Neutrophil (primary cell): ENCODE data around the gene VEGFC.

Experiments
- H3K27ac ChIP-seq: fragments of 200-600 bp; sonication (generic); 2 replicates; pipeline ENCODE4 v1.5.1; 2016; ENCODE audit warnings: mild to moderate bottlenecking, moderate library complexity
- H3K27me3 ChIP-seq: fragments of 200-600 bp; sonication (generic); 2 replicates; pipeline ENCODE4 v1.6.0; 2016; ENCODE audit warnings: mild to moderate bottlenecking
- H3K36me3 ChIP-seq: fragments of 200-600 bp; sonication (generic); 2 replicates; pipeline ENCODE4 v1.5.1; 2017
- H3K4me1 ChIP-seq, 2 experiments: fragments of 200-600 bp in 1 of 2; sonication (generic) in 1 of 2; 1 replicate in 1 of 2; 2 replicates in 1 of 2; pipeline versions ENCODE4 v1.5.1 to v1.6.1; 2013 to 2016; ENCODE audit warnings: low read depth in 1 of 2, low read length in 1 of 2, mild to moderate bottlenecking in 1 of 2, moderate library complexity in 1 of 2; ENCODE audit not compliant: control insufficient read depth in 1 of 2, insufficient read depth in 1 of 2
- H3K4me3 ChIP-seq, 2 experiments: fragments of 200-600 bp in 1 of 2; sonication (generic) in 1 of 2; 1 replicate in 1 of 2; 2 replicates in 1 of 2; pipeline ENCODE4 v1.5.1; 2013 to 2016; ENCODE audit warnings: low read depth in 1 of 2, low read length in 1 of 2, mild to moderate bottlenecking in 1 of 2, moderate library complexity in 1 of 2
- H3K9me3 ChIP-seq: fragments of 200-600 bp; sonication (generic); 2 replicates; pipeline ENCODE4 v1.5.1; 2016
- TF ChIP-seq, protein P1 (sequence below): fragments of 200-600 bp; sonication (generic); IDR thresholded peaks from 2 replicates; pipeline ENCODE4 v1.5.1; 2016; ENCODE audit warnings: antibody characterized with exemption

Gene VEGFC

DNA sequence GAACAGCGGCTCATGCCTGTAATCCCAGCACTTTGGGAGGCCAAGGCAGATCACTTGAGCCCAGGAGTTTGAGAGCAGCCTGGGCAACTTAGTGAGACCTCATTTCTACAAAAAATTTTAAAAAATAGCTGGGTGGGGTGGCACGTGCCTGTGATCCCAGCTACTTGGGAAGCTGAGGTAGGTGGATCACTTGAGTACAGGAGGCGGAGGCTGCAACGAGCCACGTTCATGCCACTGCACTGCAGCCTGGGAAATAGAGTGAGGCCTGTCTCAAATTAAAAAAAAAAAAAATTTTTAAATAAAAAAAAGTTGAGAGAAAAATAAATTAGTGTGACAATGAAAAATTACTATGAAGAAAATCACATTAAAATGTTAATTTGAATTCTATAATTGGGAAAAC lies 10.5 kb downstream of the VEGFC start:
- no peak overlapping the region for H3K27ac ChIP-seq
- H3K4me3 ChIP-seq = no peak overlapping the region
- no peaks in the 10 kb centered on the region for H3K27me3 ChIP-seq
- no peaks in the 10 kb centered on the region for H3K4me1 ChIP-seq
- no peaks in the 10 kb centered on the region for H3K9me3 ChIP-seq
- TF ChIP-seq, protein P1, sequence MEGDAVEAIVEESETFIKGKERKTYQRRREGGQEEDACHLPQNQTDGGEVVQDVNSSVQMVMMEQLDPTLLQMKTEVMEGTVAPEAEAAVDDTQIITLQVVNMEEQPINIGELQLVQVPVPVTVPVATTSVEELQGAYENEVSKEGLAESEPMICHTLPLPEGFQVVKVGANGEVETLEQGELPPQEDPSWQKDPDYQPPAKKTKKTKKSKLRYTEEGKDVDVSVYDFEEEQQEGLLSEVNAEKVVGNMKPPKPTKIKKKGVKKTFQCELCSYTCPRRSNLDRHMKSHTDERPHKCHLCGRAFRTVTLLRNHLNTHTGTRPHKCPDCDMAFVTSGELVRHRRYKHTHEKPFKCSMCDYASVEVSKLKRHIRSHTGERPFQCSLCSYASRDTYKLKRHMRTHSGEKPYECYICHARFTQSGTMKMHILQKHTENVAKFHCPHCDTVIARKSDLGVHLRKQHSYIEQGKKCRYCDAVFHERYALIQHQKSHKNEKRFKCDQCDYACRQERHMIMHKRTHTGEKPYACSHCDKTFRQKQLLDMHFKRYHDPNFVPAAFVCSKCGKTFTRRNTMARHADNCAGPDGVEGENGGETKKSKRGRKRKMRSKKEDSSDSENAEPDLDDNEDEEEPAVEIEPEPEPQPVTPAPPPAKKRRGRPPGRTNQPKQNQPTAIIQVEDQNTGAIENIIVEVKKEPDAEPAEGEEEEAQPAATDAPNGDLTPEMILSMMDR = no peak
- H3K36me3 ChIP-seq = no peaks in the 10 kb centered on the region

DNA sequence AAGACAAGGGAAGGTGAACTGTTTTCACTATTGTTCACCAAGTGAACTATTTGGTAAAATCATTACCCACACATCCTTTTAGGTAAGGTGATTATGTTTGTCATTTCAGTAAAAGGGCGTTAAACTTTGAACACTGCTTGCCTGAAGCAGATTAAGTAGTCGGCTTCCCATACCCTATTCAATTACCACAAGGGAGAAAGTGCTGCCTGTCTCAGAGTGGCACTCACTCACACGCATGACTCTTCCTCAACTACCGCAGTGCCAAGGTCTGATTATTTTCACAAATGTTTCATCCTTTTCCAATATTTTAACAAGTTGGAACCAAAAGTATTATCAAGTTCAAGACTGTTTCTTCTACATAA lies 11.0 kb downstream of the VEGFC start:
- H3K36me3 ChIP-seq = no peaks in the 10 kb centered on the region
- TF ChIP-seq, protein P1 = no peak
- no peak overlapping the region for H3K4me3 ChIP-seq
- no peaks in the 10 kb centered on the region for H3K4me1 ChIP-seq
- H3K27ac ChIP-seq = no peak overlapping the region
- H3K9me3 ChIP-seq = no peaks in the 10 kb centered on the region
- no peaks in the 10 kb centered on the region for H3K27me3 ChIP-seq

DNA sequence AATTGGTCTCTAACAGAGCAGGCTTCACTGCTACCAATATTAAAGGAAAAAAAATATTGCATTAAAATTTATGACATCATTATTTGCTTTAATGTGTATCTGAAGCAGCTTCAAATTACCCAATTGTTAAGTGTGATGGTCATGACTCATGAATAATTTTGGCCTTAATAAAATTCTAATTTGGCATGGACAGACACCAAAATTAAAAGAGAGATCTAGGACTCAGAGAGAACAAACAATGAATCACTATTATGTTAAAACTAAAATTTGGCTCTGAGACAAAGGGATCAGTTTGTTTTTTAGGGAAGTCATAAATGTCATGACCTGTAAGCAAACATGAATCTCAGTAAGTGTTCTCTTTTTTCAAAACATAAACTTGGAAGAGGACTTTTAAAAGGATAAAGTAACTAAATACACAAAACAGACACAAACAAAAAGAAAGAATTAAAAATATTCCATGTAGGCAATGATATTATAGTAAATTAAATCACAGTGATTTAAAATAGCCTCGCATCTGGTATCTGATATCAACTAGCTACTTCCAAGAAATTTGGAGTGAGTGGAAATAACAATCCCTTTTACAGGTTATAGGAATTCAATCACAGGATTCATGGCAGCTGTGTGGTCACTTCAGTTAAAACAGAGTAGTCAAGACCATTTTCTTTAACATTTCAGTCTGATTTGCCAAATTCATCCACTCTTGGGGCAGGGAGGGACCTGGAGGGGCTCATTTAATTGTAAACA lies 11.6 kb downstream of the VEGFC start:
- no peak overlapping the region for H3K4me3 ChIP-seq
- H3K36me3 ChIP-seq = no peaks in the 10 kb centered on the region
- no peaks in the 10 kb centered on the region for H3K9me3 ChIP-seq
- H3K4me1 ChIP-seq = no peaks in the 10 kb centered on the region
- H3K27me3 ChIP-seq = no peaks in the 10 kb centered on the region
- TF ChIP-seq, protein P1 = no peak
- H3K27ac ChIP-seq = no peak overlapping the region

DNA sequence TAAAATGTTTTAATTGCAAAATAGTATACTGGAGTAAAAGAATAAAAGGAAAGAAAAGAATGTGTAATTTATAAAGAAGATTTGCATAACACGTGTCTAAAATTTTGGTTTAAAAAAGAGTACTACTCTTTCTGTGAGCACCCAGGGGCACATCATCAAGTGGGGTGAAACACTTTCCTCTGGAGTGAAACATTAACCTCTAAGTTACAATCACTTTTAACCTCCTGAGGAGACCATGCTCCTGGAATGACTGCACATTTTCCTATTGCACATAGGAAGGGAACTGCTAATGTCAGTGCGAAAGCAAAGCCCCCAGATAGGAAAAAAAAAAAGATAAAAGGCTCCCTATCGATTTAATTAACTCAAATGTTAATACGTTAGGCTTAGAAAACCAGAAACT lies 13.3 kb downstream of the VEGFC start:
- Histone ChIP-seq H3K4me1 (no peaks in the 10 kb centered on the region), H3K27ac (no peak overlapping the region)
- TF ChIP-seq, protein P1 = no peak

DNA sequence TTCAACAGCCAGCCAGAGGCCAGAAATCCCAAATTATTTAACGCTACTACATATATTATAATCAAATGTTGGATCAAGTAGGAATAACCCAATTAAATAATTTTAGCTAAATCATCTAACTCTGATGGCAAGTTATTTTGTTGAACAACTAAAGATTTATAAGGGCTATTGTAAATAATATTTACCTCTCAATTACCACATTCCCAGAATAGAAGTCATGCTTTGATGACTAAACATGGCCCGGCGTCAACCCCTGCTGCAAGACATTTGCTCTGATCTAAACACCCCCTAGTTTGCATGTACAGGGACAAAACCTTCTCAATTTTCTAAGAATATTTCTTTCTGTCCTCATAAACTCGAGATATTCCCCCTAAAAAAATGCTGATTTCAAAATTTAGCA lies 14.2 kb downstream of the VEGFC start:
- Histone ChIP-seq H3K4me3 (no peak overlapping the region), H3K36me3 (no peaks in the 10 kb centered on the region), H3K9me3 (no peaks in the 10 kb centered on the region), H3K4me1 (no peaks in the 10 kb centered on the region), H3K27me3 (no peaks in the 10 kb centered on the region), H3K27ac (no peak overlapping the region)
- TF ChIP-seq, protein P1 = no peak

More for the DNA sequence above, 13.3 kb downstream of the VEGFC start:
- H3K36me3 ChIP-seq = no peaks in the 10 kb centered on the region
- no peaks in the 10 kb centered on the region for H3K27me3 ChIP-seq
- no peaks in the 10 kb centered on the region for H3K9me3 ChIP-seq
- H3K4me3 ChIP-seq = no peak overlapping the region
